Astrocyte of the cerebellum (primary cell): ENCODE measurements around the gene LMNA.

Experiments used
- DNase-seq: peaks from one replicate; pipeline ENCODE4 v3.0.0-alpha.2; 2011; ENCODE audit warnings: low read depth
- H3K4me3 ChIP-seq: 2 replicates; pipeline ENCODE4 v1.5.1; 2011; ENCODE audit warnings: mild to moderate bottlenecking, low read depth, low read length, moderate library complexity
- in situ Hi-C: cut with HindIII; loops from 2 replicates; pipeline ENCODE4 v1.10.0; 2017; ENCODE audit warnings: low sequenced_read_pairs
- TF ChIP-seq, protein P1 (sequence below): IDR thresholded peaks from 2 replicates; pipeline ENCODE4 v1.5.1; 2012; ENCODE audit warnings: low read length, low read depth, moderate library complexity, mild to moderate bottlenecking; ENCODE audit errors: missing control alignments

LMNA gene

DNA sequence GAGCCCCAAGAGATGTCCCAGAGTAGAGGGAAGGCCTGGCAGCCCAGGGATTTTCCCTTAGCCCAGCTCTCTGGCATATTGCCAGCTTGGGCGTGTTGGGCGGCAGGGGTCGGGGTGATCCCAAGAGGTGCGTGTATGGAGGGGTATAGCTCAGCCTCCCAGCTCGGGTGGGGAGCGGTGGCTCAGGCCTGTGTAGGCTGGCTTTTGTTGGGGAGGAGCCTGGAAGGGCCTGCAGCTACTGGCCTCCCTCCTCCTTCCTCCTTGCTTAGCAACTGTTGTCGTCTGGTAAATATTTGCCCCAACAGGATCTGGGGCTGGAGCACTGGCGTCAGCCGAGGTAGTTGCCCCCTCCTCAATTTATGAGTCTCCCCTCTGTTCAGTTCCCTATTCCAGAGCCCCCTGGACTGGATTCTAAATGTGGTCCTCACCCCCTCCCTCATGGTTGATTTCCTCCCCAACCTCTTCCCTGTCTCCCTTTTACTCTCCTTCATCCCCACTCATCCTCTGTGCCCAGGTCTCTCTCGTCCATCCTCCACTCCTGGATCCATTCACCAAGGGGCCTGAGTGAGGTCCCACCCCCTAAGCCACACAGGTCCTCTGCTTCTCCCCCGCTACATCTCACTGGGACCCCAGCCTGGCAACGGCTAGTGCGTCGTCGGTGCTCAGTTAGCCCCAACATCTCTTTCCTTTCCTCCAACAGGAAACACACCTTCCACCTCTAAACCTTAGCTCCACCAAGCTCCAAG is 10.3 kb upstream of the LMNA start:
- H3K4me3 ChIP-seq, result no peak overlapping the region
- in situ Hi-C loops, result no loop called here
- TF ChIP-seq, protein P1, sequence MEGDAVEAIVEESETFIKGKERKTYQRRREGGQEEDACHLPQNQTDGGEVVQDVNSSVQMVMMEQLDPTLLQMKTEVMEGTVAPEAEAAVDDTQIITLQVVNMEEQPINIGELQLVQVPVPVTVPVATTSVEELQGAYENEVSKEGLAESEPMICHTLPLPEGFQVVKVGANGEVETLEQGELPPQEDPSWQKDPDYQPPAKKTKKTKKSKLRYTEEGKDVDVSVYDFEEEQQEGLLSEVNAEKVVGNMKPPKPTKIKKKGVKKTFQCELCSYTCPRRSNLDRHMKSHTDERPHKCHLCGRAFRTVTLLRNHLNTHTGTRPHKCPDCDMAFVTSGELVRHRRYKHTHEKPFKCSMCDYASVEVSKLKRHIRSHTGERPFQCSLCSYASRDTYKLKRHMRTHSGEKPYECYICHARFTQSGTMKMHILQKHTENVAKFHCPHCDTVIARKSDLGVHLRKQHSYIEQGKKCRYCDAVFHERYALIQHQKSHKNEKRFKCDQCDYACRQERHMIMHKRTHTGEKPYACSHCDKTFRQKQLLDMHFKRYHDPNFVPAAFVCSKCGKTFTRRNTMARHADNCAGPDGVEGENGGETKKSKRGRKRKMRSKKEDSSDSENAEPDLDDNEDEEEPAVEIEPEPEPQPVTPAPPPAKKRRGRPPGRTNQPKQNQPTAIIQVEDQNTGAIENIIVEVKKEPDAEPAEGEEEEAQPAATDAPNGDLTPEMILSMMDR, result no peak
- no peak for DNase-seq

DNA sequence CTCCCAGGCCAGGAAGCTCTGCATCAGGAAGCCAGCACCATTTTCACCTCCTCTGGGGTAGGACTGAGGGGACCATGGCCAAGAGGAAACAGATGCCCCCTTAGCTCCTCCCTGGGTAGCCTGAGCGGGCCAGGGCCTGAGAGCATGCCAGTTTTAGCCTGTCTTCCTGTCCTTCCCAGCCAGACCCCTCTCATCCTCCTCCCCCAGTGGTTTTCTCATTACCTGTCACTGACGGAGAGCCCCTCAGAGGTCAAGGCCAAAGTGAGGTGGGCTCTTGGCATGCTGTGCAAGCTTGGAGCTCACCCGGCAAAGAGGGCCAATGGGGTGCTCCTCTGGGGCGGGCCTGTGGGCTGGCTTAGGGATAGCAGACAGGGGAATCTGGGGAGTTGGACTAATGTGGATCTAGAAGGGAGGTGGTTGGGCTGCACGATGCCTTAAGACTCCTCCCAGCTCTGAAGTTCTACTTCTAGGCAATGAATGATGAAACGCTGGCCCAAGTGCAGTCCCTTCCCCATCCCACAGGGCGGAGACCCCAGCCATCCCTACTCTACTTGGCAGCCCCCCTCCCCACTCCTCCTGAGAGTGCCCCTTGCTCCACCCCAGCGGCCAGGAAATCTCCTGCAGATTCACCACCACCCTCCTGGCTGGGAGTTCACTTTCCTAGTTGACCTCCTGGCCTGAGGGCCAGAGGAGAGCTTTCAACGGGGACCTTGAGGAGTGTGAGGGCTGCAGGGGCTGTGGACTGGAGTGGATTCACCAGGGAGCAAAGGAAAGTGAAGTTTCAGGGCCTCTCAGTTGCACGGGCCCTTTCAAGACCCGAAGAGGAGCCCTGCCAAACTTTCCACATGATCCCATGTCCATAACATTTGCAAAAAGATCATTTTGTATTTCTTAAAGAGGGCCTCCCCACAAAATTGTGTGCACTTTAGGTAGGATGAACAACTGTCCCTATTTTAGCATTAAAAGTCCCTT is 9.4 kb upstream of the LMNA start:
- no peak overlapping the region for H3K4me3 ChIP-seq
- in situ Hi-C loops, result no loop called here
- no peak for DNase-seq
- TF ChIP-seq, protein P1, result no peak

DNA sequence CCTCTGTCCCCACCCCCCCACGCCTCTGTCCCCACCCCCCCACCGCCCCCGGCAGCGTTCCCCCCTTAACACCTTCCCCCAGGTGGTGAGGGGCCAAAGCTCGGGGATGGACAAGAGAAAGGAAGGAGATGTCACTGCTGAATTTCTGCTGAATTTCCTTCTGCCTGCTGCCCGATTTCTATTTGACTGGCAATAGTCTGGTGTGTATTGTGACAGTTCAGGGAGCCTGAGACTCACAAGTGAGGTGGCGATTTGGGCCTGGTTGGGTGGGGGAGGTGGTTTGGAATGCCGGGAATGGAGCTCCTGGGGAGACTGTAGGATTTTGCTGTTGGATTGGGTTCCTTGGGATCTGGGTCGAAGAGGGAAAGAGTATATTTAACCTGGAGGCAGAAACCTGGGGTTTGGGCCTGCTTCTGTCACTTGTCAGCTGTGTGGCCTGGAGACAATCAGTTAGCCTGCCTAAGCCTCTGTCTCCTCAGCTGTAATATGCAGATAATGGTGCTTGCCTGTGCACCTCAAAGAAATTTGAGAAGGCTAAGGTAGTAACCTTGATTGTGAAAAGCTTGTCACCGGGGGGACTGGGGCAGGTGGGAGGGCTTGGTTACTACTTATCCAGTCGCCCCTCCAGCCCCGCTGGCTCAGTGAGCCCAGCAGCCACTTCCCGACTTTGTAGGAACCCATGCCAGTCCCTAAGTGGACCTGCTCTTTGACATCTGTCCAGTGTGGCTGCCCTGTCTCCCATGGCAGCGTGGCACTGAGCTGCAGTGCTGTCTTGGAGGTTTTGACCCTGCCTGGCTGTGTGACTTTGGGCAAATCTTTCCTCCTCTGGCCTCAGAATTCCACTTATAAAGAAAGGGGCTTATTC is 7.7 kb upstream of the LMNA start:
- TF ChIP-seq, protein P1, result no peak
- in situ Hi-C loops, result no loop called here
- no peak for DNase-seq
- H3K4me3 ChIP-seq, result peak overlapping the region; percentile 7

DNA sequence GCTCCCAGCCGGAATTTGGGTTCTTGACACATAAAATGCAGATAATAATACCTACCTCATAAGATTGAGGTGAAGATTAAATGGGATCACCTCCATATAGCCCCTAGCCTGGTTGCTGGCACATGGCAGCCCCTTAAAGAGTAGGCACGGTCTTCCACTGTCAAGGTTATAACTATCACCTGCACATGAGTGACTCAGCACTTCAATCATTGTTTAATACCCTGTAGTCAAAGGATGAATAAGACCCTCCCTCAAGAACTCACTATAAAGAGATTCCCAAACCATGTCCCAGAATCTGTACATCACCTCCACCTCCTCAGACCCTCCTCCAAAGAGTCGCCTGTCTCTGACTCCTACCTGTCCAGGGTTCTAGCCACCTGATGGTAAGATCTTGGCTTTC is 6.5 kb upstream of the LMNA start:
- no peak for DNase-seq
- in situ Hi-C loops, result no loop called here
- no peak overlapping the region for H3K4me3 ChIP-seq
- TF ChIP-seq, protein P1, result no peak

DNA sequence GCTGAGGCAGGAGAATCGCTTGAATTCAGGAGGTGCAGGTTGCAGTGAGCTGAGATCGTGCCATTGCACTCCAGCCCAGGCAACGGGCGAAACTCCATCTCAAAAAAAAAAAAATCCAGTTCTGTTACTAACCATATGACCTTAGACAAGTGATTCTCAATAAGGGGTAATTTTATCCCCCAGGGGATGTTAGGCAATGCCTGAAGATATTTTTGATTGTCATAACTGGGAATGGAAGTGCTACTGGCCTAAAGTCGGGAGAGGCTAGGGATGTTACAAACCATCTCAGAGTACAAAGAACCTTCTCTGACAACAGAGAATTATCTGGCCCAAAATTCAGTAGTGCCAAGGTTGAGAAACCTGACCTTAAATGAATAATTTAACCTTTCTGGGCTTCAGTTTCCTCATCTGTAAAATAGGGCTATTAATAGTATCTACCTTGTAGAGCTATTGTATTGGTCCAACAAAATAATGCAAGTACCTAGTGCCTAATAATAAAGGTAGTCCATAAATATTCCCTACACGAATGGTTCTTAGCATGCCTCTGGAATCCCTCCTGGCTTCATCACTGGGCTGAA is 5.8 kb upstream of the LMNA start:
- DNase-seq, result no peak
- TF ChIP-seq, protein P1, result no peak
- in situ Hi-C loops, result no loop called here
- no peak overlapping the region for H3K4me3 ChIP-seq
